GM19023 (cell line): ENCODE results near the gene ATP9B.

Source experiments
- ATAC-seq: cut with Tn5 transposase; IDR thresholded peaks from one replicate; pipeline ENCODE4 v1.9.1; 2021; ENCODE audit warnings: mild to moderate bottlenecking, moderate library complexity; ENCODE audit not compliant: unreplicated experiment

ATP9B gene

GRCh38 chr18:79388043-79388442 is 318.8 kb downstream of the ATP9B start:
- no peak for ATAC-seq

DNA sequence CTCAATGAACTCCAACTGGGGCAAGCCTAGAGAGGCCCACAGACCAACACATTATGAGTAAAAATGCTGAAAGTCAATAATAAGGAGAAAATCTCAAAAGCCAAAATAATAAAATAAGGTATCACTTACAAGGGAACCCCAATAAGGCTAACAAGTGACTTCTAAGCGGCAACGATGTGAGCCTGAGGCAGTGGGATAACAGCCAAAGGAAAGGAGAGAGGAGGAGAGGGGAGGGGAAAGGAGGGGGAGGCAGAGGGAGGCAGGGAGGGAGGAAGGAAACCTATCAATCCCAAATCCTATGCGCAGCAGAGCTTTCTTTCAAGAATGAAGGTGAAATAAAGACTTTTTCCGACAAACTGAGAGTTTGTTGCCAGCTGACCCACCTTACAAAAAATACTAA is 320.5 kb downstream of the ATP9B start:
- ATAC-seq: no peak

- ATAC-seq: no peak
Measured at GRCh38 chr18:79392226-79392625, 323.0 kb downstream of the ATP9B start.

DNA sequence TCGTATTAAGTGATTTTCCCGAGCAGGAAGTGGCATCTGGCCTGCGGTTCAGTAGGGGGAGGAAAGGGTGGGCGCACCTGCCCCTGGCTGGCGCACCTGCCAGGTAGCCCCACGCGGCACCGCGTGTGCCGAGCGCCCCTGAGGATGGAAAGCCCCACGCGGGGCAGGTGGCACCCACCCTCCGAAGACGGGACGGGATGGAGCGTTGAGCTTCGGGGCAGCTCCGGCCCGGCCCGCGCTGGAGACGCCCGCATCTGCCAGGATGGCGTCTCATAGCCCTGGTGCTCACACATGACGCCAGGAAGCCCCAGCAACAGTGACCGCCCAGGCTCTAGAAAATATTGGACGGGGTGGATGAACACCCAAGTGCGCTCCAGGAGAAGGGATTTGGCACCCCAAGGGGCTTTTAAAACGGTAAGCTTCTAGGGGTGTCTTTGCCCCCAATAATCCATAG is 324.0 kb downstream of the ATP9B start:
- no peak for ATAC-seq

DNA sequence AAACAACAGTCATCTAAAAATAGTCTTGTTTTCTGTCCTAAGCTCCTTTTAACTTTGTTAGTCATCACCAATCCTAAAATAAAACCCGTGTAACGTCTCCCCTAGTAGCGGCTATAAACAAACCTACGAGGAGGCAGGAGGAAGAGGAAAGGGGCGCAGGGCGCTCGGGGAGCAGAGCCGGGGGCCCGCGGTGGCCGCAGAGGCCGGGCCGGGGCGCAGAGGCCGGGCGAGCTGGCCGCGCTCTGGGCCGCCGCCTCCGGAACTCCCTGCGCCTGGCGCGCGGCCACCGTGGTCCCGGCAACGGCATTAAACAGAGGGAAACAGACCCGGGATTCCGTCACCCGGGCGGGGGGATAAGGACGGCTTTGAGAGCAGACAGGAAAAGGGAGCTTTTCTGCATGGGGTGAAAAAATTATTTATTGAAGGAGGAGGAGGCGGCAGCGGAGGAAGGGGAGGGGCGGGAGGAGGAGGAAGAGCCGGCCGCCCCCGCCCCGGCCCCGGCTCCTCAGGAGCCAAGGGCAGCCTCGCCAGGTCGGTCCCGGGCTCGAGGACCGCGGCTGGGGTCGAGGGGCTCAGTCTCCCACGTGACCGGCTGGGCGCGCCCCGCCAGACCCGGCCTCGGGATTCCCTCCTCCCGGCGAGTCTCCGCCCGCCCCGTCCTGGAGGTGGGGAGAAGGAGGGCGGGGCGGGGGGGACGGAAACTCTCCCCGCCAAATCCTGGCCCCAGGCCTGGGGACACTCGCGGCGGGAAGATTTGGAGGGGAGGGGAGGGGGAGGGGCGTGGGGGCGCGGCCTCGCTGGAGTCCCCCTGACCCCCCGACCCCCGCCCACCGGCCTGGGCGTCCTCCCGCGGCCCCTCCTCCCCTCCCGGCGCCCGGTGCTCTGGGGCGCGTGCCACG is 324.7 kb downstream of the ATP9B start:
- no peak for ATAC-seq

DNA sequence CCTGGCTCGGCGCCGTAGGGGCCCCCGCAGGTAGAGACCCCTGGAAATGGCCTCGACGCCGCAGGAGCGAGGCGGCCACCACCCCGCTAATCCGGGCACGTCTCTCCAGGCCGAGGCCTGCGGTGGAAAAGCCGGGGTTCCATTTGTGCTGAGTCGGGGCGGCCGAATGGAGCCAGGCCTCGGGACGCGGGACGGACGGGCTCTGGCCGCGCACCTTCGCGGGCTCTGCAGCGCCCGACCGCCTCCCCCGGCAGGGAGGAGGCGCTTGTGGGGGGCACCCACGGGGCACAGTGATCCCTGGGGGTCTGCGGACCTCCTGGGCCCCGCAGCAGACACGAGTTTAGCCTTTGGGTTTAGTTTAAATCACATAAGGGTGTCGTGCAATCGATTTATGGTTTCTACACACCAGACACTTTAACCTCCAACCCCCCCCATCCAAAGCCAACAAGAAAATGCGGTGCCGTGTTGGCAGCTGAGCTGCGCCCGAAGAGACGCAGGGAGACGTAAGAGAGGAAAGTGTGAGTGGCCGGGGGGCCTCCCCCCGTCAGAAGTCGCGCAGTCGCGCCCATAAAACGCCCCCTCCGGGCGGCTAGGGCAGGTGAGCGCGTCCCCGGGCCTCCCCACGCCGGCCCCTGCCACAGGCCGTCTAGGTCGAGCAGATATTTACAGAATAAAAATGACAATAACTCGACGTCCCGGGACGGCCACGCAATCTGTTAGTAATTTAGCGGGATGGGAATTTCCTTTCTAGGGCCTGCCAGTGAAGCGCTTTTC is 325.5 kb downstream of the ATP9B start:
- no peak for ATAC-seq

GRCh38 chr18:79395308-79395640 is 326.1 kb downstream of the ATP9B start:
- ATAC-seq: no peak

GRCh38 chr18:79395761-79396404 is 326.7 kb downstream of the ATP9B start, which contains the start of gene NFATC1:
Gene NFATC1, plus strand, starts transcription at chr18:79395930. Its CDS starts 295 bp downstream, at chr18:79396225.
- ATAC-seq: peak; percentile 27

DNA sequence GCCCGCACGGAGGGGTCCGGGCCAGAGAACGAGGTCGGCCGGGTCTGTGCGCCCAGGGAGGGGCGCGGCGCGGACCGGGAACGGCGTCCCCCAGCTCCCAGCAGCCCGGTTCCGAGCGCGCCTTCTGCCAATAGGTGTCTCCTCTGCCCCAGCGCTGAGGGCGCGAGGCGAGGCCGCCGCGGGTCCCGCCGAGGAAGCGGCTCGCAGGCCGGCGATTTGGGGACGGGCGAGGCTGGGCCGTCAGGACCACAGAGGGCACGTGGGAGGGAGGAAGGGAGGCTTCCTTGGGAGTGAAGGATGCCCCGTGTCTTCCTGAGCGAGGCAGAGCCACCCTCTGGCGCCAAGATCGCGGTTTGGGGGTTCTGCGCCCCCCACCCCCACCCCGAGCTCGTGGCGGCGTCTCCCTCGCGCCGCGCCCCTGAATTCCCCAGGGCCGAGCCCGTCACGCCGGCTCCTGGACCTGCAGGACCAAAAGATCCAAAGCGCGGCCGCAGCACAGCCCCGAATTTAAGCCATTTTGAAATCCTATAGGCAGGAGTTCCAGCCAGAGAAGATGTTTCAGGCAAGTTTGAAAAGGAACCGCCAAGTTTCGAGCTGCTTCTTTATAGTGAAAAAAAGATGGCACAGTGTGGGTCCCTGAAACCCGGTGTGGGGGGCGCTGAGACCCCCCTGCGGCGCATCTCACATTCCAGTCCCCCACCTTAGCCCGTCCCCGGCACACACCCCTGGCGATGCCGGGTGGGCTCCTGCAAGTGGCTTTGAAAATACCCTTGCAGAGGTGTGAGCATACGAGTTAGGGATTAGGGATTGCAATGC is 327.4 kb downstream of the ATP9B start:
- no peak for ATAC-seq

- ATAC-seq: no peak
Measured at GRCh38 chr18:79397247-79397829, 328.1 kb downstream of the ATP9B start.

DNA sequence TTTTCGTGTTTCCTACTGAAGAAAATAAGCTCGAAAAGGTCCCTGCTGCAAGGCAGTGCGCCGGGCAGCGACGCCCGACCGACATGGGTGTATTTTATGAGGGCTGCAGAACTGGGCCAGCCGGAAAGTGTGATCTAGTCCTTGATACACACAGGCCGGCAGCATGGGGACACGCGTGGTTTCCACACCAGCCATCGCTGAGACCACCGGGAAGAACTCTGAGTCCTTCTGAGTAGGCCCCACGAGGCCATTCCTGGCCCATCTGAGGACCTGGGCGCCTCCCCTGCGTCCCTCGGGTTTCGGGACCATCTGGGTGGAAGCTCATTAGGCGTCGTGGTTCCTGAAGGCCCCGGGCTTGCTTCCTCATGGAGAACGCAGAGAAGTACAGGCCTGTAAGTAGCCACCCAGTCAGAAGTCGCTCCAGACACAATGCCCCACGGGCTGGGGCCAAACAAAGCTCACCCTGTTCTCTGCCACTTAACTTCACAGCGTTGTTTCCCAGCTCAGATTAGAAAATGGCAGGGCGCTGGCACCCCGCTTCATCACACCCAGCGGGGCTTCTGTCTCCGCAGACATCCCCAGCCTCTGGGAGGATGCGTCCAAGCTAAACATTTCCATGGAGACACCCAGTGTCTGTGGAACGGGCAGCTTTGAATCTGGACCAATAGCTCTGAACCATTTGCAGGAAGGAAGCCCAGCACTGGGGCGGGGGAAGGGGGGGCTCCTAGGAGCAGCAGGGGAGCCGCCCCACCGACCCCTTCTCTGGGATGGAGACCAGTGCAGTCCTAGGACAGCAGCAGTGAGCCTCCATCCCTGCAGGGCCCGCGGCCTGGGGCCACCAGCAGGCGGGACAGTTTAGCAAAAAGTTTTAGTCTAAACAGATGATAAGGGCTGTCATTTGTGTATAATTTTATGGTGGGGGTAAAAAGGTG is 328.9 kb downstream of the ATP9B start:
- no peak for ATAC-seq

DNA sequence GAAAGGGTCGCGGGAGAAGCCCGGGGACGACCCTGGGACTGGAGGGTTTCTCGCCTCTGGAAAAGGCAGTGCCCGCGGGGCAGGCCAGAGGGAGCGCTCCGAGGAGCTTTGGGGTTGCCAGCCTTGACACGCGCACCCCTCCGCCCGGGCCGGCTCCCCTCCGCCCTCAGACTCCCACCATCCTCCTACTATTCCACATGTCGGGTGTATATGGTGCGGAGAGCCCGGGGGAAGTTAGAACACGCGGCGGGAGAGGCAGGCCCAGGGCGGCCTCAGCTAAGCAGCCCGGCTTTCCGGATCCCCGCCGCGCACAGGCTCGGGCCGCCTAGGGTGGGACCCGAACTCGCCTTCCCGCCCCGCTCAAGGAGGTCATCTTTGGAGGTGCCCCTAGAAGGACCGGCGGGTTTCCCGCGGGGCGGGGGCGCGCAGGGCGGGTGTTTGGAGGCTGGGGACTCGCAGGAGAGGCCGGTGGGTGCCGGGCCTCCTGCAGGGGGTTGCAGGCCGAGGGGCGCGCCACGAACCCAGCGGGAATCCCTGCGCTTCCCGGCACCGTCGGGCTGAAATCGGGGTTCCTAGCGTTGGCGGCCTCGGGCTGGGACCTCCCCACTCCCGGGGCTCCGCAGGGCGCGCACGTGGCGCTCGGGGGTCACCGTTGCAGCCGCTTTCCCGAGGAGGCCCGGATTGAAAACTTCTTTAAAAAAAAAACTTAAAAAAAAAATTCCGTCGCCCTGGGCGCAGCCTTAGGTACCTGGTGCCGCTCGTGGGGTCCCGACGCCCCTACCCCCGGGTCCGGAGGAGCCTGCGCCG is 330.3 kb downstream of the ATP9B start:
- no peak for ATAC-seq

DNA sequence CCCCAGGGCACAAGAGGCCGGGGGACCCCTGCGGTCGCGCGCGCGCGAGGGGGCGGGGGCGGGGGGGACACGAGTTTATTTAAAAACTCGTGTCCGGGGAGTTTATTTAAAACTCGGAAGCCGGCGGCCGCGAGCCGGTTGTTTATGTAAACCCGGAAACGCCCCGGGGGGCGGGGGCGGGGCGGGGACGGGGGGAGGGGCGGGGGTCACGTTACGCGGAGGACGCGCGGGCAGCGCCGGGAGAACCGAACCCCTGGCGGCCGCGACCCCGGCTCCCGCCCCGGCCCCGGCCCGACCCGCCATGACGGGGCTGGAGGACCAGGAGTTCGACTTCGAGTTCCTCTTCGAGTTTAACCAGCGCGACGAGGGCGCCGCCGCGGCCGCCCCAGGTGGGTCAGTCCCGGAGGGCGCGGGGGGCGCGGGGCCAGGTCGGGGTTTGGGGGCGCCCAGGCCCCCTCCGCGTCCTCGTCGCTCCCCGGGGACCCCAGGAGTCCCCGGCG is 330.9 kb downstream of the ATP9B start:
- ATAC-seq: peak; percentile 23

GRCh38 chr18:79400591-79401381 is 331.6 kb downstream of the ATP9B start:
- ATAC-seq: no peak

- no peak for ATAC-seq
Measured at GRCh38 chr18:79401494-79402208, 332.5 kb downstream of the ATP9B start.

- ATAC-seq: no peak
Measured at GRCh38 chr18:79402209-79402576, 333.0 kb downstream of the ATP9B start.
